ENCODE measurements around the gene INTS6.

INTS6 gene

GRCh38 chr13:51453207-51453958, 547 bp upstream of the INTS6 start:
- TF ChIP-seq CTCF (IDR thresholded peaks at IDR 0.05), result no peak
- H3K9ac ChIP-seq, result peak overlapping the region; percentile 80
- peak overlapping the region; percentile 62 for H3K4me2 ChIP-seq (ENCODE audit: low read length)
- H3K79me2 ChIP-seq, result no peaks in the 10 kb centered on the region
- peak overlapping the region; percentile 64 for H3K4me3 ChIP-seq (ENCODE audit: low read depth, low read length)
- peak overlapping the region; percentile 99 for H3K27ac ChIP-seq
- peaks cover 2% of the 10 kb centered on the region for H3K4me1 ChIP-seq
- H3K27me3 ChIP-seq (ENCODE audit: control insufficient read depth, insufficient read depth, low read length), result no peaks in the 10 kb centered on the region
- peak overlapping the region; percentile 83 for H2AFZ ChIP-seq
- H3K36me3 ChIP-seq (ENCODE audit: control insufficient read depth, insufficient read depth, low read length), result no peaks in the 10 kb centered on the region
- no peaks in the 10 kb centered on the region for H3K9me3 ChIP-seq (ENCODE audit: control insufficient read depth, low read length)

- H3K36me3 ChIP-seq (ENCODE audit: control insufficient read depth, insufficient read depth, low read length), result no peaks in the 10 kb centered on the region
- peak overlapping the region; percentile 81 for H3K4me2 ChIP-seq (ENCODE audit: low read length)
- H2AFZ ChIP-seq, result peak overlapping the region; percentile 56
- peaks cover 2% of the 10 kb centered on the region for H3K4me1 ChIP-seq
- H3K4me3 ChIP-seq (ENCODE audit: low read depth, low read length), result peak overlapping the region; percentile 84
- no peak for TF ChIP-seq CTCF (IDR thresholded peaks at IDR 0.05)
- H3K27me3 ChIP-seq (ENCODE audit: control insufficient read depth, insufficient read depth, low read length), result no peaks in the 10 kb centered on the region
- no peaks in the 10 kb centered on the region for H3K79me2 ChIP-seq
- peak overlapping the region; percentile 67 for H3K9ac ChIP-seq
- no peaks in the 10 kb centered on the region for H3K9me3 ChIP-seq (ENCODE audit: control insufficient read depth, low read length)
- peak overlapping the region; percentile 97 for H3K27ac ChIP-seq
Observed at GRCh38 chr13:51451467-51452360, 1.1 kb downstream of the INTS6 start.

- peaks cover 2% of the 10 kb centered on the region for H3K4me1 ChIP-seq
- peak overlapping the region; percentile 66 for H3K4me3 ChIP-seq (ENCODE audit: low read depth, low read length)
- no peaks in the 10 kb centered on the region for H3K79me2 ChIP-seq
- peak overlapping the region; percentile 48 for H2AFZ ChIP-seq
- peak overlapping the region; percentile 81 for H3K4me2 ChIP-seq (ENCODE audit: low read length)
- peak overlapping the region; percentile 70 for H3K27ac ChIP-seq
- TF ChIP-seq CTCF (IDR thresholded peaks at IDR 0.05), result no peak
- H3K9ac ChIP-seq, result no peak overlapping the region
- no peaks in the 10 kb centered on the region for H3K27me3 ChIP-seq (ENCODE audit: control insufficient read depth, insufficient read depth, low read length)
- H3K9me3 ChIP-seq (ENCODE audit: control insufficient read depth, low read length), result no peaks in the 10 kb centered on the region
- no peaks in the 10 kb centered on the region for H3K36me3 ChIP-seq (ENCODE audit: control insufficient read depth, insufficient read depth, low read length)
Observed at GRCh38 chr13:51451134-51451466, 1.7 kb downstream of the INTS6 start.

GRCh38 chr13:51449018-51449417, 3.8 kb downstream of the INTS6 start:
- no peaks in the 10 kb centered on the region for H3K36me3 ChIP-seq (ENCODE audit: control insufficient read depth, insufficient read depth, low read length)
- no peaks in the 10 kb centered on the region for H3K79me2 ChIP-seq
- H3K9me3 ChIP-seq (ENCODE audit: control insufficient read depth, low read length), result no peaks in the 10 kb centered on the region
- no peak overlapping the region for H3K27ac ChIP-seq
- no peaks in the 10 kb centered on the region for H3K4me1 ChIP-seq
- H3K4me2 ChIP-seq (ENCODE audit: low read length), result no peak overlapping the region
- H3K27me3 ChIP-seq (ENCODE audit: control insufficient read depth, insufficient read depth, low read length), result no peaks in the 10 kb centered on the region
- no peak overlapping the region for H3K4me3 ChIP-seq (ENCODE audit: low read depth, low read length)
- H3K9ac ChIP-seq, result no peak overlapping the region
- H2AFZ ChIP-seq, result no peak overlapping the region
- TF ChIP-seq CTCF (IDR thresholded peaks at IDR 0.05), result no peak
